ENCODE data around the gene CAPN10. TPM values are rescaled to one million over a fixed set of nuclear protein-coding genes. Genes with fewer than 3 reads are reported as not detected.

The CAPN10 gene
- total and polyA plus RNA-seq, 2 experiments from 2014 or later: 24.2 to 28.8 TPM

DNA sequence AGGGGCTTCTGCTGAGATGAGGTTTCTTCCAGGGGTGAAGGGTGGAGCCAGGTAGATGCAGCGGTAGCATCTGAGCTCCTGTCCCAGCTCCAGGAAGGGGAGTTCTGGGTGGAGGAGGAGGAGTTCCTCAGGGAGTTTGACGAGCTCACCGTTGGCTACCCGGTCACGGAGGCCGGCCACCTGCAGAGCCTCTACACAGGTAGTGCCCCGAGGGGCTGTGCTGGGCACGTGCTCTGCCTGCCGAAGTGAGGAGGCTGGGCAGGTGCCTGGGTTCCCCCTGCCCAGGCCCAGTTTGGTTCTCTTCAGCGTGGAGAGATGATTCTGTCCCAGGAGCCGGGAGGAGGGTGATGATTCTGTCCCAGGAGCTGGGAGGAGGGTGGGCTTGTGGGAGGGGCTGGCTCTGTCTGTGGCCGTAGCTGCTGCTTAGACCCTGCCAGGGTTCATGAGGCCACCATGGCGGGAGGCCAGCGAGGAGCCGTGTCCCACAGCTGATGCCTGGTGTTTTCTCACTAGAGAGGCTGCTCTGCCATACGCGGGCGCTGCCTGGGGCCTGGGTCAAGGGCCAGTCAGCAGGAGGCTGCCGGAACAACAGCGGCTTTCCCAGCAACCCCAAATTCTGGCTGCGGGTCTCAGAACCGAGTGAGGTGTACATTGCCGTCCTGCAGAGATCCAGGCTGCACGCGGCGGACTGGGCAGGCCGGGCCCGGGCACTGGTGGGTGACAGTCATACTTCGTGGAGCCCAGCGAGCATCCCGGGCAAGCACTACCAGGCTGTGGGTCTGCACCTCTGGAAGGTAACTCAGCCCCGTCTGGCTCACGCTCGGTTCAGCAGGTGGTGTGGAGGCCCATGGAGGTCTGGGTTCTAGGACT lies 8.2 kb downstream of the CAPN10 start:
- DNase-seq (ENCODE audit: low spot score): no peak
- no peaks in the 10 kb centered on the region for H3K36me3 ChIP-seq (replicated peaks; ENCODE audit: insufficient read depth, low read depth)

DNA sequence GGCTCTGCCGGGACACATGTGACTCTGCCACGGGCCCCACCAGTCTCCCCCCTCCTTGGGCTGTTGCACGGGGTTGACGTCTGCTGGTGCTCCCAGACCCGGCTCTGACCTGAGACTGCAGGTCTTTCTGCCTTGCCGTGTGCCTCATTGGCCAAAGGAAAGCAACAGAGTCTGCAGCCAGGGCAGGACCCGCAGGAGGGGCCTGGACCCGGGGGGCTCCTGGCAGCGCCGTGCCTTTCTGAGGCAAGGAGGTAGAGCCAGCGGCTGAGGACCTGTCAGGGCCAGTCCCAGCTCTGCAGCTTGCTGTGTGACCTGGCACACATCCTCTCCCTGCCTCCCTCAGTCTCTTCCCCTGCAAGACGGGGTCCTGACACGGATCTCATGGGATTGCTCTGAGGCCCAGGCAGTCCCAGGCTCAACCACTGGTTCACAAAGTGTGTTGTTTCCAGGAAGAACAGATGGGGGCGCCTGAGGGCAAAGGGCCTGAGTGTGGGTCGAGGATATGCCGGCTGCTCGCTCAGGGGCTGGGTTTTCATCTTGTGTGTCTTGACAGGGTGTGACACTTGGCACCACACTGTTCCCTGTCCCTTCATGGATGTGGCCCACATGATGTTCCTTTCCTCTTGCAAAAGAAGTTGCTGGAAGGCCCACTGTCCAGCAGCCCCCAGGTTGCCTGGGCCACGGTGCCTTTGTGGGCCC lies 9.0 kb downstream of the CAPN10 start:
- DNase-seq (ENCODE audit: low spot score): no peak
- Histone ChIP-seq H3K27me3 (no peaks in the 10 kb centered on the region), H3K4me2 (no peak overlapping the region), H2AFZ (no peak overlapping the region), H3K27ac (no peak overlapping the region), H3K4me1 (ENCODE audit: insufficient read depth) (no peaks in the 10 kb centered on the region), H3K9me2 (replicated peaks; ENCODE audit: insufficient read depth) (no peaks in the 10 kb centered on the region), H3K79me2 (peaks cover 10% of the 10 kb centered on the region), H4K20me1 (ENCODE audit: insufficient read depth, poor library complexity, severe bottlenecking) (peaks cover 3% of the 10 kb centered on the region), H3K36me3 (replicated peaks; ENCODE audit: insufficient read depth, low read depth) (no peaks in the 10 kb centered on the region), H3K4me3 (no peak overlapping the region), H3K9me3 (ENCODE audit: low read depth) (no peaks in the 10 kb centered on the region)
- WGBS (ENCODE audit: low lambda C conversion rate, missing lambda C conversion rate): 84% methylated on average over 18 of the region's 18 CpGs
- TF ChIP-seq EZH2 (IDR thresholded peaks at IDR 0.05; ENCODE audit: borderline replicate concordance): no peak
- TF ChIP-seq, protein P1, sequence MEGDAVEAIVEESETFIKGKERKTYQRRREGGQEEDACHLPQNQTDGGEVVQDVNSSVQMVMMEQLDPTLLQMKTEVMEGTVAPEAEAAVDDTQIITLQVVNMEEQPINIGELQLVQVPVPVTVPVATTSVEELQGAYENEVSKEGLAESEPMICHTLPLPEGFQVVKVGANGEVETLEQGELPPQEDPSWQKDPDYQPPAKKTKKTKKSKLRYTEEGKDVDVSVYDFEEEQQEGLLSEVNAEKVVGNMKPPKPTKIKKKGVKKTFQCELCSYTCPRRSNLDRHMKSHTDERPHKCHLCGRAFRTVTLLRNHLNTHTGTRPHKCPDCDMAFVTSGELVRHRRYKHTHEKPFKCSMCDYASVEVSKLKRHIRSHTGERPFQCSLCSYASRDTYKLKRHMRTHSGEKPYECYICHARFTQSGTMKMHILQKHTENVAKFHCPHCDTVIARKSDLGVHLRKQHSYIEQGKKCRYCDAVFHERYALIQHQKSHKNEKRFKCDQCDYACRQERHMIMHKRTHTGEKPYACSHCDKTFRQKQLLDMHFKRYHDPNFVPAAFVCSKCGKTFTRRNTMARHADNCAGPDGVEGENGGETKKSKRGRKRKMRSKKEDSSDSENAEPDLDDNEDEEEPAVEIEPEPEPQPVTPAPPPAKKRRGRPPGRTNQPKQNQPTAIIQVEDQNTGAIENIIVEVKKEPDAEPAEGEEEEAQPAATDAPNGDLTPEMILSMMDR (IDR thresholded peaks at IDR 0.05; ENCODE audit: poor library complexity): peak; percentile 16

More for the DNA sequence above, 8.2 kb downstream of the CAPN10 start:
- Histone ChIP-seq H4K20me1 (ENCODE audit: insufficient read depth, poor library complexity, severe bottlenecking) (peaks cover 3% of the 10 kb centered on the region), H3K4me3 (no peak overlapping the region), H3K4me1 (ENCODE audit: insufficient read depth) (no peaks in the 10 kb centered on the region), H3K27me3 (no peaks in the 10 kb centered on the region), H3K27ac (no peak overlapping the region), H3K9me2 (replicated peaks; ENCODE audit: insufficient read depth) (no peaks in the 10 kb centered on the region), H3K79me2 (peaks cover 18% of the 10 kb centered on the region), H3K4me2 (no peak overlapping the region), H2AFZ (no peak overlapping the region), H3K9me3 (ENCODE audit: low read depth) (no peaks in the 10 kb centered on the region)
- 93% methylated on average over 34 of the region's 34 CpGs for WGBS (ENCODE audit: low lambda C conversion rate, missing lambda C conversion rate)
- TF ChIP-seq EZH2phosphoT487 (IDR thresholded peaks at IDR 0.05; ENCODE audit: low read depth, severe bottlenecking, unreplicated experiment) (no peak), EZH2 (IDR thresholded peaks at IDR 0.05; ENCODE audit: borderline replicate concordance) (no peak)
- TF ChIP-seq, protein P1 (IDR thresholded peaks at IDR 0.05; ENCODE audit: poor library complexity): no peak

DNA sequence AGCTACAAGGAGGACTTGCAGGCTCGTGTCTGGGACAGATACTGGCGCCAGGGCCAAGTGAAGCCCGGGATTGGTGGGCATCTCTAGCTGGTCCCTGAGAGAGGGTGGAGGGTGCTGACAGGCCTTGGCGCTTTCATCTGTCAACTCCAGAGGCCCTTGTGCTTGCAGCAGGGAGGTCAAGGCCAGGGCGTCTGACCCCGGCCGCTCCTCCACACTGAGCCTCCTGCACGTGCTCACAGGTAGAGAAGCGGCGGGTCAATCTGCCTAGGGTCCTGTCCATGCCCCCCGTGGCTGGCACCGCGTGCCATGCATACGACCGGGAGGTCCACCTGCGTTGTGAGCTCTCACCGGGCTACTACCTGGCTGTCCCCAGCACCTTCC lies 9.5 kb downstream of the CAPN10 start:
- DNase-seq (ENCODE audit: low spot score): no peak
- no peak overlapping the region for H3K4me2 ChIP-seq
- no peak overlapping the region for H3K4me3 ChIP-seq
- no peaks in the 10 kb centered on the region for H3K4me1 ChIP-seq (ENCODE audit: insufficient read depth)
- H2AFZ ChIP-seq: no peak overlapping the region
- H3K27ac ChIP-seq: no peak overlapping the region
- TF ChIP-seq EZH2 (IDR thresholded peaks at IDR 0.05; ENCODE audit: borderline replicate concordance): no peak
- no peak for TF ChIP-seq EZH2phosphoT487 (IDR thresholded peaks at IDR 0.05; ENCODE audit: low read depth, severe bottlenecking, unreplicated experiment)
- TF ChIP-seq, protein P1 (IDR thresholded peaks at IDR 0.05; ENCODE audit: poor library complexity): no peak
- H3K9me3 ChIP-seq (ENCODE audit: low read depth): no peaks in the 10 kb centered on the region
- no peaks in the 10 kb centered on the region for H3K36me3 ChIP-seq (replicated peaks; ENCODE audit: insufficient read depth, low read depth)
- peaks cover 3% of the 10 kb centered on the region for H4K20me1 ChIP-seq (ENCODE audit: insufficient read depth, poor library complexity, severe bottlenecking)
- no peaks in the 10 kb centered on the region for H3K27me3 ChIP-seq
- no peaks in the 10 kb centered on the region for H3K9me2 ChIP-seq (replicated peaks; ENCODE audit: insufficient read depth)
- H3K79me2 ChIP-seq: peaks cover 6% of the 10 kb centered on the region
- whole genome bisulfite sequencing (ENCODE audit: low lambda C conversion rate, missing lambda C conversion rate): 97% methylated on average over 17 of the region's 17 CpGs
